H9 (cell line): ENCODE data around the gene IGF1. TPM values are rescaled to one million over a fixed set of nuclear protein-coding genes. Genes with fewer than 3 reads are reported as not detected.

Experiments
- DNase-seq: peaks from one replicate; pipeline ENCODE4 v3.0.0-alpha.2; 2017
- H2AFZ ChIP-seq: one replicate; pipeline ENCODE4 v1.6.1; 2013; ENCODE audit warnings: mild to moderate bottlenecking, low read length, control low read depth, moderate library complexity
- H2AK5ac ChIP-seq: 2 replicates; pipeline ENCODE4 v1.6.1; 2013; ENCODE audit warnings: low read length, control low read depth, mixed read lengths; ENCODE audit not compliant: insufficient read length
- H2BK120ac ChIP-seq: one replicate; pipeline ENCODE4 v1.6.1; 2013; ENCODE audit warnings: low read depth, mild to moderate bottlenecking, low read length, control low read depth, inconsistent platforms; ENCODE audit not compliant: poor library complexity, severe bottlenecking
- H2BK12ac ChIP-seq: 2 replicates; pipeline ENCODE4 v1.6.1; 2013; ENCODE audit warnings: low read length, control low read depth, mixed read lengths, low read depth; ENCODE audit not compliant: insufficient read length
- H2BK15ac ChIP-seq: 2 replicates; pipeline ENCODE4 v1.6.1; 2013; ENCODE audit warnings: low read depth, low read length, control low read depth
- H2BK20ac ChIP-seq: one replicate; pipeline ENCODE4 v1.6.1; 2013; ENCODE audit warnings: low read depth, mild to moderate bottlenecking, low read length, control low read depth, inconsistent platforms; ENCODE audit not compliant: poor library complexity, severe bottlenecking
- H2BK5ac ChIP-seq: 2 replicates; pipeline ENCODE4 v1.6.1; 2013; ENCODE audit warnings: low read length, control low read depth, mixed read lengths; ENCODE audit not compliant: insufficient read length
- H3K14ac ChIP-seq: 2 replicates; pipeline ENCODE4 v1.6.1; 2013; ENCODE audit warnings: low read length, control low read depth; ENCODE audit not compliant: insufficient read depth
- H3K18ac ChIP-seq: 2 replicates; pipeline ENCODE4 v1.6.1; 2013; ENCODE audit warnings: low read depth, mild to moderate bottlenecking, mixed read lengths, low read length, control low read depth; ENCODE audit not compliant: insufficient read length
- H3K23ac ChIP-seq: 2 replicates; pipeline ENCODE4 v1.6.1; 2013; ENCODE audit warnings: low read length, control low read depth, mixed read lengths, low read depth; ENCODE audit not compliant: insufficient read length
- H3K23me2 ChIP-seq: 2 replicates; pipeline ENCODE4 v1.6.1; 2013; ENCODE audit warnings: low read depth, mild to moderate bottlenecking, mixed read lengths, low read length, control low read depth; ENCODE audit not compliant: insufficient read length, poor library complexity, severe bottlenecking
- H3K27ac ChIP-seq: 2 replicates; pipeline ENCODE4 v1.5.1; 2013; ENCODE audit warnings: low read length, control low read depth, mixed read lengths, low read depth; ENCODE audit not compliant: insufficient read length
- H3K27me3 ChIP-seq: 2 replicates; pipeline ENCODE4 v1.6.1; 2013; ENCODE audit warnings: low read length, control low read depth, inconsistent platforms; ENCODE audit not compliant: insufficient read depth
- H3K4ac ChIP-seq: 2 replicates; pipeline ENCODE4 v1.6.1; 2013; ENCODE audit warnings: low read depth, mild to moderate bottlenecking, control low read depth, inconsistent platforms, low read length, moderate library complexity
- H3K4me1 ChIP-seq: 2 replicates; pipeline ENCODE4 v1.6.1; 2013; ENCODE audit warnings: low read length, control low read depth, inconsistent platforms; ENCODE audit not compliant: insufficient read depth
- H3K4me2 ChIP-seq: 2 replicates; pipeline ENCODE4 v1.6.1; 2013; ENCODE audit warnings: low read length, control low read depth, mixed read lengths; ENCODE audit not compliant: insufficient read length, insufficient read depth
- H3K56ac ChIP-seq: 2 replicates; pipeline ENCODE4 v1.6.1; 2013; ENCODE audit warnings: low read depth, mild to moderate bottlenecking, mixed read lengths, low read length, control low read depth; ENCODE audit not compliant: insufficient read length
- H3K79me1 ChIP-seq: 2 replicates; pipeline ENCODE4 v1.6.1; 2013; ENCODE audit warnings: low read depth, mild to moderate bottlenecking, moderate library complexity, low read length, control low read depth, inconsistent platforms; ENCODE audit not compliant: insufficient read depth, poor library complexity, severe bottlenecking
- H3K79me2 ChIP-seq: 2 replicates; pipeline ENCODE4 v1.6.1; 2013; ENCODE audit warnings: low read length, control low read depth, inconsistent platforms; ENCODE audit not compliant: insufficient read depth
- H3K9ac ChIP-seq: 2 replicates; pipeline ENCODE4 v1.6.1; 2013; ENCODE audit warnings: low read length, control low read depth, mixed read lengths; ENCODE audit not compliant: insufficient read length; ENCODE audit errors: extremely low read depth
- H3K9me3 ChIP-seq: one replicate; pipeline ENCODE4 v1.6.1; 2013; ENCODE audit warnings: low read depth, low read length, inconsistent platforms; ENCODE audit not compliant: control insufficient read depth
- H3T11ph ChIP-seq: one replicate; pipeline ENCODE4 v1.6.1; 2013; ENCODE audit warnings: mild to moderate bottlenecking, low read length, control low read depth, inconsistent platforms
- H4K20me1 ChIP-seq: one replicate; pipeline ENCODE4 v1.6.1; 2013; ENCODE audit not compliant: control insufficient read depth, insufficient read length, insufficient read depth
- H4K5ac ChIP-seq: 2 replicates; pipeline ENCODE4 v1.6.1; 2013; ENCODE audit warnings: low read depth, mild to moderate bottlenecking, mixed read lengths, low read length, control low read depth; ENCODE audit not compliant: insufficient read length
- H4K8ac ChIP-seq: replicated peaks from 2 replicates; pipeline ENCODE4 v1.6.1; 2013; ENCODE audit warnings: low read length, control low read depth, mixed read lengths, low read depth; ENCODE audit not compliant: insufficient read length
- H4K91ac ChIP-seq: 2 replicates; pipeline ENCODE4 v1.6.1; 2013; ENCODE audit warnings: low read depth, mild to moderate bottlenecking, moderate library complexity, mixed read lengths, low read length, control low read depth; ENCODE audit not compliant: insufficient read length
- H3K27ac Mint-ChIP-seq, 3 experiments: 2 replicates in 2 of 3; 3 replicates in 1 of 3; pipeline ENCODE4 v1.8.0; 2020 to 2021; ENCODE audit warnings: mixed read lengths in 3 of 3, mild to moderate bottlenecking in 1 of 3, moderate library complexity in 1 of 3
- H3K27me3 Mint-ChIP-seq: 2 replicates; pipeline ENCODE4 v1.8.0; 2021; ENCODE audit warnings: low read depth, mild to moderate bottlenecking, moderate library complexity, mixed read lengths
- H3K36me3 Mint-ChIP-seq, 3 experiments: 2 replicates in 2 of 3; 3 replicates in 1 of 3; pipeline ENCODE4 v1.8.0; 2020 to 2021; ENCODE audit warnings: low read depth in 3 of 3, mixed read lengths in 3 of 3; ENCODE audit not compliant: insufficient read depth in 1 of 3
- H3K4me1 Mint-ChIP-seq, 2 experiments: 2 replicates each; pipeline ENCODE4 v1.8.0; 2020; ENCODE audit warnings: mixed read lengths in 2 of 2
- H3K4me3 Mint-ChIP-seq, 2 experiments: 2 replicates in 1 of 2; 3 replicates in 1 of 2; pipeline ENCODE4 v1.8.0; 2020 to 2021; ENCODE audit warnings: mild to moderate bottlenecking in 2 of 2, mixed read lengths in 2 of 2, moderate library complexity in 1 of 2
- H3K9me3 Mint-ChIP-seq, 2 experiments: 2 replicates in 1 of 2; 3 replicates in 1 of 2; pipeline ENCODE4 v1.8.0; 2020; ENCODE audit warnings: mild to moderate bottlenecking in 2 of 2, mixed read lengths in 2 of 2, moderate library complexity in 1 of 2
- total RNA-seq: library from RNA; stranded (reverse); gene quantifications from 2 replicates; pipeline ENCODE4 v1.2.1, GENCODE V29; 2021
- TF ChIP-seq, protein P1 (sequence below): fragments of 200-600 bp; sonication (generic); conservative IDR thresholded peaks from 3 replicates; pipeline ENCODE4 v1.8.0; 2021; ENCODE audit warnings: antibody characterized with exemption, mild to moderate bottlenecking

IGF1 gene
- total RNA-seq, 1 experiment from 2014 or later = not detected

DNA sequence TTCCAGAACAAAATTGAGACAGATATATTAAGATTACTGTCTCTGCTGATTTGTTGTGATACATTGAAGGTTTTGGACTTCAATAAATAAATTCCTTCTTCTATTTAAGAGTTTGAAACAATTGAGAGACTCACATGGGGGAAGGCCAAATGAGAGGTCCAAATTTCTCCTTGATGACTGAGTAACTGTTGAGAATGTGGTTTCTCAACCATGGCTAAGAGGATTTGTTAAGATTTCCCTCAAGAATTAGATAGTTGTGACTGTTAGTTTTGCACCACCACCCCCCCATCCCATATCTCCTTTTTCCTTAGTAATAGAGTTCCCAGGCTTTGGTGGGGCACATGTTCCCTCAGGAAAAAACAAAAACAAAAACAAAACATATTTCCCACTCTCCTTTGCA is 47.7 kb upstream of the IGF1 start:
- Histone ChIP-seq H4K91ac (no peak overlapping the region), H3K27me3 (no peaks in the 10 kb centered on the region), H2BK20ac (no peak overlapping the region), H3K23me2 (no peaks in the 10 kb centered on the region), H4K5ac (no peak overlapping the region), H2BK15ac (no peak overlapping the region), H2AK5ac (no peak overlapping the region), H3K18ac (no peak overlapping the region), H3K27ac (no peak overlapping the region), H3K4me1 (no peaks in the 10 kb centered on the region), H3K56ac (no peak overlapping the region), H2AFZ (no peak overlapping the region), H3K4me2 (no peak overlapping the region), H3K79me1 (no peaks in the 10 kb centered on the region), H3T11ph (no peak overlapping the region), H4K8ac (no peak overlapping the region), H2BK12ac (no peak overlapping the region), H3K4ac (no peak overlapping the region), H4K20me1 (no peaks in the 10 kb centered on the region), H3K23ac (no peak overlapping the region), H3K9me3 (no peaks in the 10 kb centered on the region), H3K9ac (no peak overlapping the region), H2BK120ac (no peak overlapping the region), H3K14ac (no peak overlapping the region), H3K79me2 (no peaks in the 10 kb centered on the region), H2BK5ac (no peak overlapping the region)
- H3K9me3 Mint-ChIP-seq = no peaks in the 10 kb centered on the region; a peak in 2 of 5 replicates
- H3K27ac Mint-ChIP-seq = no peak overlapping the region
- no peaks in the 10 kb centered on the region for H3K4me1 Mint-ChIP-seq
- no peak overlapping the region for H3K4me3 Mint-ChIP-seq
- H3K27me3 Mint-ChIP-seq = no peaks in the 10 kb centered on the region; the same call in 1 of the 2 replicates
- no peaks in the 10 kb centered on the region; a peak in 1 of 7 replicates for H3K36me3 Mint-ChIP-seq
- DNase-seq = no peak
- TF ChIP-seq, protein P1, sequence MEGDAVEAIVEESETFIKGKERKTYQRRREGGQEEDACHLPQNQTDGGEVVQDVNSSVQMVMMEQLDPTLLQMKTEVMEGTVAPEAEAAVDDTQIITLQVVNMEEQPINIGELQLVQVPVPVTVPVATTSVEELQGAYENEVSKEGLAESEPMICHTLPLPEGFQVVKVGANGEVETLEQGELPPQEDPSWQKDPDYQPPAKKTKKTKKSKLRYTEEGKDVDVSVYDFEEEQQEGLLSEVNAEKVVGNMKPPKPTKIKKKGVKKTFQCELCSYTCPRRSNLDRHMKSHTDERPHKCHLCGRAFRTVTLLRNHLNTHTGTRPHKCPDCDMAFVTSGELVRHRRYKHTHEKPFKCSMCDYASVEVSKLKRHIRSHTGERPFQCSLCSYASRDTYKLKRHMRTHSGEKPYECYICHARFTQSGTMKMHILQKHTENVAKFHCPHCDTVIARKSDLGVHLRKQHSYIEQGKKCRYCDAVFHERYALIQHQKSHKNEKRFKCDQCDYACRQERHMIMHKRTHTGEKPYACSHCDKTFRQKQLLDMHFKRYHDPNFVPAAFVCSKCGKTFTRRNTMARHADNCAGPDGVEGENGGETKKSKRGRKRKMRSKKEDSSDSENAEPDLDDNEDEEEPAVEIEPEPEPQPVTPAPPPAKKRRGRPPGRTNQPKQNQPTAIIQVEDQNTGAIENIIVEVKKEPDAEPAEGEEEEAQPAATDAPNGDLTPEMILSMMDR = no peak
